Epithelial cell of proximal tubule (primary cell): ENCODE data around the gene TBC1D24. TPM values are rescaled to one million over a fixed set of nuclear protein-coding genes. Genes with fewer than 3 reads are reported as not detected.
A peak's percentile ranks its signal among the peaks of the same experiment; 100 is the strongest.

Experiments
- DNase-seq: peaks from one replicate; pipeline ENCODE4 v3.0.0-alpha.2; 2011; ENCODE audit warnings: low read depth
- H3K4me3 ChIP-seq: 2 replicates; pipeline ENCODE4 v1.5.1; 2011; ENCODE audit warnings: low read depth, mild to moderate bottlenecking, low read length
- CTCF ChIP-seq: conservative IDR thresholded peaks from 2 replicates; pipeline ENCODE4 v1.5.1; 2012; ENCODE audit warnings: low read depth, mild to moderate bottlenecking, low read length
- total RNA-seq: library from RNA; depleted of rRNA; stranded (reverse); fragments of >200 nt; gene quantifications from 2 replicates; pipeline ENCODE4 v1.2.3, GENCODE V29; 2015

TBC1D24 gene
- total RNA-seq, 1 donor from 2014 or later = 7.8 TPM

- no peak for TF ChIP-seq CTCF
- no peak for DNase-seq
- H3K4me3 ChIP-seq = no peak overlapping the region
These were observed 32.7 kb downstream of the TBC1D24 start for GRCh38 chr16:2507665-2508064.

- no peak overlapping the region for H3K4me3 ChIP-seq
- no peak for DNase-seq
- no peak for TF ChIP-seq CTCF
These were observed 33.9 kb downstream of the TBC1D24 start for GRCh38 chr16:2508722-2509400.

GRCh38 chr16:2511128-2511800 lies 36.3 kb downstream of the TBC1D24 start:
- H3K4me3 ChIP-seq = no peak overlapping the region
- no peak for TF ChIP-seq CTCF

GRCh38 chr16:2511996-2512734 lies 37.2 kb downstream of the TBC1D24 start:
- no peak for DNase-seq
- H3K4me3 ChIP-seq = no peak overlapping the region
- TF ChIP-seq CTCF = no peak

More at GRCh38 chr16:2511128-2511800, 36.3 kb downstream of the TBC1D24 start:
- no peak for DNase-seq

GRCh38 chr16:2512735-2513404 lies 37.9 kb downstream of the TBC1D24 start:
- TF ChIP-seq CTCF = no peak
- H3K4me3 ChIP-seq = peak overlapping the region; percentile 97
- no peak for DNase-seq

GRCh38 chr16:2513405-2514332 lies 38.7 kb downstream of the TBC1D24 start, which contains the start of gene ATP6V0C:
ATP6V0C (plus strand) TSS chr16:2513952; CDS start chr16:2514104, 152 bp downstream.
- peak within 1 kb of the TSS; percentile 97 for H3K4me3 ChIP-seq
- no peak for DNase-seq
- TF ChIP-seq CTCF = no peak
